Stimulated activated CD4-positive, alpha-beta T cell treated with anti-CD3 and anti-CD28 coated beads, Interleukin-4, amount 100 ng/mL, for 4 hours (primary cell): ENCODE results near the gene CCDC134.

ENCODE experiments used
- DNase-seq, 2 experiments: peaks; one replicate each; pipeline ENCODE4 v3.0.0-alpha.2; 2020

Gene CCDC134

DNA sequence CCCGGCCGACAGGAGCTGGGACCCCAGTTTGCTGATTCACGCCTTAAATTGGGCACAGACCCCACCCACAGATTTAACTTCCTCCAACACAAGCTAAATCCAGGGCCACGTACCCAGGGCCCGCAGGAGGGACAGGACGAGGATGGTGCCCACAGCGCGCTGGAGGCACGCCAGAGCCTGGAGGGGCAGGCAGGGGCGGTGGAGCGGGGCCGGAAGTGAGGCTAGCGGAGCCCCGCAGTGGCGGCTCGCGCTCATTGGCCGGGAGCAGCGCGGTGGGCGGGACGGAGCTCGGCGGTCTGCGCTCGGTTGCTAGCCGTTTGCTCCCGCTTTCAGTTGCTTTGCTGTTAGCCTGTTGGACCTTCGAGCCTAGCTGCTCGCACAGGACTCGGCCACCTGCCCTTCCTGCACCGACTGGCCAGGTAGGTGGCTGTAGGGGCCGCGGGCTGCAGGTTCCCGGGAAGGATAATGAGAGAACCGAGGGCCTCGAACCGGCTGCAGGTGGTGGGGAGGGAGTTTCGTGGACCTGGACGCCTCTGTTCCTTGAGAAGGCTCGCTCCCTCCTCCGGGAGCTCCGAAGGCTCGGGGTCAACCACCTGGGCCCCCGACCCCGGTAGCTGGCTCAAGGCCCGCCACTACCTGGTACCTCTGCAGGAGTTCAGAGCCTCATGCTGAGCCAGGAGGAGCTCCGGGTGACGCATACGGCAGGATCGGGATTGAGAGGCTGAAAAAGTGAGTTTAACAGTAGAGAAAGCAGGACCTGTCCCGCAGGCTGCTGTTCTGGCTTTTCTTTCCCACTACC, at the start of gene CCDC134:
CCDC134 (plus strand) TSS at position 332 of the 799 bp plus-strand sequence. CDS start 8,212 bp downstream, outside the sequence.
- peak; percentile 86 to 91 for DNase-seq

DNA sequence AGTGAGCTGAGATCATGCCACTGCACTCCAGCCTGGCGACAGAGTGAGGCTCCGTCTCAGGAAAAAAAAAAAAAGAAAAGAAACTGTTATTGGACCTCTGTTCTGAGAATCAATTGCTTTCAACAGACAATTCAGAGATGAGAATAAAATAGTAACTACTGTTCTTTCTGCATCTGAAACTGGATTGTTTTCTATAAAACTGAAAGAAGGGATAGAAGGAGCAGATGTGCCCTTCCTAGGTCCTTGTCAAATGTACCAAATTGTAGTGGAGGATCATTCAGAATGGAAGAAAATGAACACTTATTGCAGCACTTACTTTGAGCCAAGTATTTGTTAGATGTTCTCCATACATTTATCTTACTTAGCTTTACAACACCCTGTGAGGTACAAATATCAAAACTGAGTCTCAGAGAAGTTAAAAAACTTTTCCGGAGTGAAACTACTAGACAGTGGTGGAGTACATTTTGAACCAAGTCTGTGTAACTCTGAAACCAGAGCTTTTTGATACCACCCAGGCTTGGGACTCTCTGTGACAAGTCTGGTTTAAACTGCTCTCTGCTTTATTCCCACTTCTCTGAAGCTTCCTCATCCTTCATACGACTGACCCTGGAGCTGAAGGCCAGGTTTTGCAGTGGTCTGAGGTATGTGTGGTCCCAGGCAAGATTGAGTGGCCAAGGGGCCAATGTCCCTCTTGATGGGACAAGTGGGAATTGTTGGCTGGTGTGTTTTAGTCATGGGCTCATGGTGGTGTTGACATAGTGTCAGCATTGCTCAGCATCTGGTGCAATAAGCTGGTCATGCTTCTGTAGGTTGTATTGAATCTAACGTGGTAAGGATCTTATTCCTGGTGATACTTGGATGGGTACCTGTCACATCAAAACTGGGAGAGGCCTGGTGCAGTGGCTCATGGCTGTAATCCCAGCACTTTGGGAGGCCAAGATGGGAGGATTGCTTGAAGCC, 48.2 kb upstream of the CCDC134 start:
- no peak for DNase-seq

DNA sequence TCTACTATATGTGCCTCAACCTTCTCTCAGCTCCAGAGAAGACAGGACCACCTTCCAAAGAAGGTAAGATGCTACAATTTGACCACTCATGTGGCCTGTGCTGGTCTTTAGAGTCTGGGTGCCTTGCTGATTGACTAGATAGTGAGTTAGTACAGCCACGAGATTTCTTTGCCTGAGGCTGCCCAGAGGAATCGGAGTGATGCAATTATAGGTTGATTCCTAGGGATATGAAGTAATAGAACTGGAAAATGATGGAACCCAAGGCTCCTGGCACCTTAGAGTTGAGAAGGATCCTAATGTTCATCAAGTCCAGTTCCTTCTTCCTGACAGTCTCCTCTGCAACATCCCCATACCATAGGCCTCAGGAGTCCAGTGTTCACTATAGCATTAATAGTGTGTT, 46.5 kb upstream of the CCDC134 start:
- DNase-seq: no peak

DNA sequence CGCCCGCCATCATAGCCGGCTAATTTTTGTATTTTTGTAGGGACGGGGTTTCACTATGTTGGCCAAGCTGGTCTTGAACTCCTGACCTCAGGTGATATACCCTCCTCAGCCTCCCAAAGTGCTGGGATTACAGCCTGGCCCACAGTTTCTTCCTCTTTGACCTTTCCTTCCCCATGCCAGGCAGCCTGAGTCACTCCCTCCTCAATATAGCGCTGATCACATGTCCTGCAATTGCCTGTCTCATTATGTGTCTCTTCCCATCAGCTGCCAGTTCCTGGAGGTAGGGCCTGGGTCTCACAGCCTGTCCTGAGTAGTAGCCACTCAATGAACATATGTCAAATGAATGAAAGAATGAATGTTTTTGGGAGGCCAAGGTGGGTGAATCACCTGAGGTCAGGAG, 43.0 kb upstream of the CCDC134 start:
- no peak for DNase-seq

DNA sequence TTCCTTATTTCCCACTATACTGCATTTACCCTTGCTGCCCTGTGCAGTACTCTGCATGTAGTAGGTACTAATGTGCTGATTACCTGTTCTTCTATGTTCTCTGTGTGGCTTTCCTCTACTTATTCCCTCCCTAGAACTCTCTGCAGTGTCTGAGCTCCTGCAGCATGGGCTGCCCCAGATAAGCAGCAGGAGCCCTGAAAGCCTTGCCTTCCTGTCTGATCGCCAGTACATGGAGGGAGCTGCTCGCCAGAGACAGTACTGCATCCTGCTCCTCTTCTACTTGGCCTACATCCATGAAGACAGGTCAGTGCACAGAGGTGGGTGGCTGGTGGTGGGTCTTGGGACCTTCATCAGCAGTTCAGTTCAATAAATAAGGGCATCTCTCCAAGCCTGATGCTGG, 42.2 kb upstream of the CCDC134 start:
- DNase-seq: no peak

DNA sequence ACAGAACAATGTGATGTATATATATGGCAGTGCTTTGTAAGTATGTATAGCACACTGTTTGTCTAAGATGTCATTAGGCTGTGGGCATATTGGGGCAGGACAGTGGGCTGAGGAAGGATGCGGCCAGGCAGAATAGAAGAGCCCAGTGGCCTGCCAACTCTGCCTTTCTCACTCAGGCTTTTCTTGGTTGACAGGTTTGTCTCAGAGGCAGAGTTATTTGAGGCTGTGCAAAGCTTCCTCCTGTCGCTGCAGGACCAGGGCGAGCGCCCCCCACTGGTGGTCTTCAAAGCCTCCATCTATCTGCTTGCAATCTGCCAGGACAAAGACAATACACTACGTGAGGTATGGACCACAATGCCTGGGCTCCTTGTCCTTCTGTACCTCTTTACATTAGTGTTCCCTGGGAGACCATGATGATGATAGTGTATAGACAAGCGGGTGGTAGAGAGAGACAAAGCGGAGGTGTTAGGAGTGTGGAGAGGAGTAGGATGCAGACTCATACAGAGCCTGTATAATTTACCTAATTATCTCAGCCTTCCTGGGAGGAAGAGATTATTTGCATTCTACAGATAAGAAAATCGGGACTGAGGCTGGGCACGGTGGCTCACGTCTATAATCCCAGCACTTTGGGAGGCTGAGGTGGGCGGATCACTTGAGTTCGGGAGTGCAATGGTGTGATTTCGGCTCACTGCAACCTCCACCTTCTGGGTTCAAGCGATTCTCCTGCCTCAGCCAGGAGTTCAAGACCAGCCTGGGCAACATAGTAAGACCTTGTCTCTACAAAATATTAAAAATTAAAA, 37.3 kb upstream of the CCDC134 start:
- no peak for DNase-seq

DNA sequence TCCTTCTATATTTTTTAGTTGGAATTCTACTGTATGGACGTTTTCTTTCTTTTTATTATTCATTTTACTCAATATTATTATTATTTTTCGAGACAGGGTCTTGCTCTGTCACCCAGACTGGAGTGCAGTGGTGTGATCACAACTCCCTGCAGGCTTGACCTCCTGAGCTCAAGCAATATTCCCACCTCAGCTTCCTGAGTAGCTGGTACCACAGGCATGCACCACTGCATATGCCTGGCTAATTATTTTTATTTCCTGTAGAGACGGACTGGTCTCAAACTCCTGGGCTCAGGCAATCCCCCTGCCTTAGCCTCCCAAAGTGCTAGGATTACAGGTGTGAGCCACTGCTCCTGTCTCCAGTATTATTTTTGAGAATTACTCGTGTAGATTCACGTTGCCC, 34.0 kb upstream of the CCDC134 start:
- DNase-seq: no peak

DNA sequence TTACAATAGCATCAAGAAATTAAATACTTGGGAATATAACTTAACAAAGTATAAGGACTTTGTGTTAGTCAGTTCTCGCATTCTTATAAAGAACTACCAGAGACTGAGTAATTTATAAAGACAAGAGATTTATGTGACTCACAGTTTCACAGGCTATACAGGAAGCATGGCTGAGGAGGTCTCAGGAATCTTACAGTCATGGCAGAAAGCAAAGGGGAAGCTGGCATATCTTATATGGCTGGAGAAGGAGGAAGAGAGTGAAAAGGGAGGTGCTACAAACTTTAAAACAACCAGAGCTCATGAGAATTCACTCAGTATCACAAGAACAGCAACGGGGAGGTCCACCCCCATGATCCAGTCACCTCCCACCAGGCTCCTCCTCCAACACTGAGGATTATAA, 32.0 kb upstream of the CCDC134 start:
- DNase-seq: no peak

DNA sequence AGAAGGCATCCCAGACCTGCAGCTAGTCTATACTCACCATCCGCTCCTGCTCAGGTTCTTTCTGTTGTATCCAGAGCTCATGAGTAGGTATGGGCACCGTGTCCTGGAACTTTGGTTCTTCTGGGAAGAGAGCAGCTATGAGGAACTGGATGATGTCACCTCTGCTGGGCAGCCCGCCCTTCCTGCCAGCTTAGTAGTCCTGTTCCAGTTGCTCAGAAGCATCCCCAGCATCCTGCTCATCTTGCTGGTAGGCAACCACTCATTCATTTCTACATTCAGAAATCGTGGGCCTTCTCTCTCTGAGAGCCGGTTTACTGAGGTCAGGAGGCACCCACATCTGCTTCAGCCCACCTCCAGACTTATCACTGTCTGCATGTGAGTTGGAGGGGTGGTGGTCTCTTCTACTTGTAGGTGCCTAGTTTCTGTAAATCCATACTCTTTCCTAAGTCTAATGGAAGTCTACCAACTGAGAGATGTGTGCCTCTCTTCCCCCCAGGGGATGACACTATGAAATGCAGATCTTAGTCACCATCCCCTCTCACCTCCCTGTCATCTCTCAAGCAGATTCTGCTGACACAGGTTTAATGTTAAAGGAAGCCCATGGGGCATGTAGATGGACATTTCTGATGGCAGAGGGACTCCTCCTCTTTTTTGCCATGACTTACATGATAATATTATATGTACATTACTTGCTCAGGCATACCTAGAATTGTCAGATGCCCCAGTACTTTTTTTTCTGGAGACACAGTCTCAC, 29.6 kb upstream of the CCDC134 start:
- DNase-seq: no peak

DNA sequence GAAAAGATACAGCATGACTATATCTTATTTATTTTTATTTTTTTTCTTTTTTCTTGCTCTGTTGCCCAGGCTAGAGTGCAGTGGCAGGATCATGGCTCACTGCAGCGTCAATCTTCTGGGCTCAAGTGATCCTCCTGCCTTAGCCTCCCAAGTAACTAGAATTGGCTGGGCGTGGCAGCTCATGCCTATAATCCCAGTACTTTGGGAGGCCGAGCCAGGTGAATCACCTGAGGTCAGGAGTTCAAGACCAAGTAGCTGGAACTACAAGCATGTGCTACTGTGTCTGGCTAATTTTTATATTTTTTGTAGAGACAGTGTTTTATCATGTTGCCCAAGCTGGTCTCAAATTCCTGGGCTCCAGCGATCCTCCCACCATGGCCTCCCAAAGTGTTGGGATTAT, 28.3 kb upstream of the CCDC134 start:
- no peak for DNase-seq

DNA sequence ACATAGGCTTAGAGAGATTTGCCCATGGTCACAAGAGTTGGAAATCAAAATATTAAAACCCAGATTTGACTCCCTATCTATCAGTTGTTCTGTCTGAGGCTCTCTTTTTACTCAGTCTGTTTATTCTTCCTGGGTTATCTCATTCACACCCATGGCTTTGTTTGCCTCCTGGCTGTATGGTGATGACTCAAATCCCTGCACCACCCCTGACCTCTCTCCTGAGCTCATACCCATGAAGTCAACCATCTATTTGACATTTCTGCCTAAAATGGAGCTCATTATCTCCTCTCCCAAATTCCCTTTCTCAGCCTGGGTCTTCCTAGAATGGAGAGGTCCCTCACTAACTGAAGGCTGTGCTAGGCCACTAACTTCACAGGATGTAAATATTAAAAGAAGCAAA, 27.8 kb upstream of the CCDC134 start:
- no peak for DNase-seq

DNA sequence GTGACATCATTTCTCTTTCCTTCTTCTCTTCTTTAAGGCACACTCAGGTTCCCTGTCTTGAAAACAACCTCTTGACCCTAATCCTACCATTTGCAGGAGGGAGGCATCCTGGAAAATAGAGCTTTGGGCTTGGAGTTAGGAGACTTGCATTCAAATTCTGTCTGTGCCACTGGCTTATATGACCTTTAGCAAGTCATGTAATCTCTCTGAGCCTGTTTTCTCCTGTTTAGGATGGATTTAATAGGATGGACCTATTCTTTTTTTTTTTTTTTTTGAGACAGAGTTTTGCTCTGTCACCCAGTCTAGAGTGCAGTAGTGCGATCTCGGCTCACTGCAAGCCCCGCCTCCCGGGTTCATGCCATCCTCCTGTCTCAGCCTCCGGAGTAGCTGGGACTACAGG, 25.1 kb upstream of the CCDC134 start:
- DNase-seq: no peak

DNA sequence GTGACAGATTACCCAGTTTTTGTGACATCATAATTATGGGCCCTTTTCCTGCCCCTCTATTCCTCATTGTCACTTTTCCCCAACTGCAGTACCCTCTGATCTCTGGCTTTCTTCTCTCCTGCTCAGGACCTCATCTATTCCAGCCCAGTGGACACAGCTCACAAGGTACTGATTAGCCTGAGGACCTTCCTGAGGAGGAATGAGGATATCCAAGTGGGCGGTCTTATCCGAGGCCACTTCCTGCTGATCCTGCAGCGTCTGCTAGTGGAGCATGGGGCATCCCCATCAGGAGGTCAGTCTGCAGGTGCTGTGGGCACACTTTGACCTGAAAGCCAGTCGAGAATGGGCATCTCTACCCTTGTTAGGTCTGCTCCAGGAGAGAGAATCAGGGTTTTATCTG, 24.5 kb upstream of the CCDC134 start:
- no peak for DNase-seq

DNA sequence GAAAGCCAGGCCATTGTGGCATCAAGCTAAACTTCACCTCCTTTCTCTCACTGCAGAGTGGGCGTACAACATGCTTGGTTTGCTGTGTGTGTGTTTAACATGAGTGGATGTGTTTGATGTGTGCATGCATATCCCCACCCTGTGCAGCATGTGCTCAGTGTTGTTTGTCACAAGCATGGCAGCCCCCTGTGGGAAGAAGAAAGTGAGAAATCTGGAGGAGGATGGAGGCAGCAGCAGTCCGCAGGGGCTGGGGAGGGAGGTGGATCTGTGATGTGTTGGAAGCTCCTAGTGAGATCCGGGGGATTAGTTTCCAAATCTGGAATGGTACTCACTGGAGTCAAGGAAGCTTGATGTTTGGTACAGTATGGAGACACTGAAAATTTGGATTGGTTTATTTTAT, 24.1 kb upstream of the CCDC134 start:
- DNase-seq: no peak

DNA sequence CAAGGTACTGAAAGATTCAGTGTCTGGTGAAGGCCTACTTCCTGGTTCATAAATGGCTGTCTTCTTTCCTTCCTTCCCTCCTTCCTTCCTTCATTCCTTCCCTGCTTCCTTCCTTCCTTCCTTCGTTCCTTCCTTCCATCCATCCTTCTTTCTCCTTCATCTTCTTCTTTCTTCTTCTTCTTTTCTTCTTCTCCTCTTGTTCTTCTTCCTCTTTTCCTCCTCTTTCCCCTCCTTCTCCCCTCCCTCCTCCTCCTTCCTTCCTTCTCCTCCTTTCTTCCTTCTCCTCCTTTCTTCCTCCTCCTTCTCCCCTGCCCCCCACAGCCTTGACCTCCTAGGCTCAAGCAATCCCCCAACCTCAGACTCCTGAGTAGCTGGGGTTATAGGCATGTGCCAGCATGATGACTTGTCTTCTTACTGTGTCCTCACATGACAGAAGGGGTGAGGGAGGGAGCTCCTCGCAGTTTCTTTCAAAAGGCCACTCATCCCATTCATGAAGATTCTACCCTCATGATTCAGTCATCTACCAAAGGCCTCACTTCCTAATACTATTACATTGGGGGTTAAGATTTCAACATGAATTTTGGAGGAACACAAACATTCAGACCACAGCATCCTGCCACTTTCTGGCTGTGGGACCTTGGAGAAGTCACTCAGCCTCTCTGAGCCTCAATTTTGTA, 22.6 kb upstream of the CCDC134 start:
- DNase-seq: no peak

DNA sequence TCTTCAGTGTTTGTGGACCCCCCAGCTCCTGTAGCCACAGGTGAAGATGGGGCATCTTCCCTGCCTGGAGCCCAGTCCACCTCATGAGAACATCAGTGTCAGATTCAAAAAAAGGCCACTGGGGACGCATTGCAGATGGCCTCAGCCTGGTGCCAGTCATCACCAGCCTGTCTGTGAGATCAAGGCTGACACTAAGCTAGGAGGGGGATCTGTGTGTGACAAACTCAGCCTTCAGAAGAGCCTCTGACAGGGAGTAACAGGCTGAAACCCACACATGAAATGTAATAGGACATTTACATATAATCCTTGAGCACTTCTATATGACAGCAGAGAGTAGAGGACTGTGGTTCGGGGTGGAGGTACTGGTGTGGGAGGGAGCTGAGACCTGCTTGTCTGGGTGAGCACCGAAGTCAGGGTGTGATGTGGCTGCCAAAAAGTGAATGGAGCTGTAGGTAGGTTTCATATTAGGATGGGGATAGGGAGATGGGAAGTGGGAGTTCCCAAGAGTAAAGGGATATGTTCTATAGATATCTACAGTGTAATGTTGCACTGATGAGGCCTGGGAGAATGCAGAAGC, 20.5 kb upstream of the CCDC134 start:
- DNase-seq: no peak

DNA sequence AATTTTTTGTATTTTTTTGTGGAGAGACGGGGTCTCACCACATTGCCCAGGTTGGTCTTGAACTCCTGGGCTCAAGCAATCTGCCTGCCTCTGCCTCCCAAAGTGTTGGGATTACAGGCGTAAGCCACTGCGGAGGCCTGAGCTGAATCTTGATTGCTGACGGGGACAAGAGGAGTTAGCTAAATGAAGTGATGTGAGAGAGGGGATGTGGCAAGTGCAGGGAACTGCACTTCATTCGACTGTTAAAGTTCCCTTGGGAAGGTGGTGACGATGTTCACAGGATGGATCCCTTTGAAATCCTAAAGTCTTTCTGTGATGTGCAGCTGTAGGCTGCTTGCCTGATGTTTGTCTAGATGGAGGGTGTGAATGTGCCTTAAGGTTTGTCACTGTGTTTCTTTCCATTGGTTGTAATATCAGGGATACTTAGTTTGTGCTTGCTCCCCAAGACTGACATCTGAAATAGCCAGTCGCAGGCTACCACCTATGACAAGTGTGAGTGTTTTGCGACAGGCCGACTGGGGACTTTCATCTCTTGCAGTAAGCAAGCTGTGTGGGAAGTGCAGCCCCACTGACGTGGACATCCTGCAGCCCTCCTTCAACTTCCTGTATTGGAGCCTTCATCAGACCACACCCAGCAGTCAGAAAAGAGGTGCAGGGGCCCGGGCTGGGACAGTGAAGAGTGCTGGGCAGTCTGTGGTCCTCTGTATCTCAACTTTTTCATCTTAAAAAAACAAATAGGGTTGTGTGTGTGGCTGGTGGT, 19.6 kb upstream of the CCDC134 start:
- peak; percentile 66 to 83 for DNase-seq

DNA sequence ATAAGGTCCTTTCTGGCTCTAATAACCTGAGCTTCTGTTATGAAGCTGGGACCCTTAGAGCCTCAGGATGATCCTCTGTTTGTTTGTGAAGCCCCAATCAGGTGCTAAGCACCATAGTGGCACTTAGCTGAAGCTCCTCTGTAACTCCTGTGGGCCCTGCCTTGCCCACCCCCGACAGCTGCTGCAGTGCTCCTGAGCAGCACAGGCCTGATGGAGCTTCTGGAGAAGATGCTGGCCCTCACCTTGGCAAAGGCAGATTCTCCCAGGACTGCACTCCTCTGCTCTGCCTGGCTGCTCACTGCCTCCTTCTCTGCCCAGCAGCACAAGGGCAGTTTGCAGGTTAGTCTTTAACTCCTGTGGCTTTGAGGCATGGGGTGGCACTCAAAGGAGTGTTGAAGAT, 19.0 kb upstream of the CCDC134 start:
- DNase-seq: no peak

DNA sequence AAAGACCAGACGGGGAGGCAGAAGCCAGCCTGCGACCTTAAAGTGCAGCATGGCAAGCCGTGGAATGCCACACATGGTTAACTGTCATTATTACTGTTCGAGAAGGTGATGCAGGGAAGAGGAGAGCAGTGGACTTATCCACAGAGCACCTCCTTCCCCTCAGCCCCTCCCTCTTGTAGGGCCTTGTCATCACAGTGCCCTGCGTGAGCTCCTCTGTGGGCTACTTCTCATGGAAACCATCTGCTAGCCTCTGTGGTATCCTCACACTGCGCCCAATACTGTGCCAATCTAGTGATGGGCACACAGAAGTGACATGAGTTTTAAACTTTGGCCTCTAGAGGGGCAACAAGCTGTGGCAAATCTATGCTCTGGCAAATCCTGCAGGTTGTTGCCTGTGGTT, 18.2 kb upstream of the CCDC134 start:
- no peak for DNase-seq

DNA sequence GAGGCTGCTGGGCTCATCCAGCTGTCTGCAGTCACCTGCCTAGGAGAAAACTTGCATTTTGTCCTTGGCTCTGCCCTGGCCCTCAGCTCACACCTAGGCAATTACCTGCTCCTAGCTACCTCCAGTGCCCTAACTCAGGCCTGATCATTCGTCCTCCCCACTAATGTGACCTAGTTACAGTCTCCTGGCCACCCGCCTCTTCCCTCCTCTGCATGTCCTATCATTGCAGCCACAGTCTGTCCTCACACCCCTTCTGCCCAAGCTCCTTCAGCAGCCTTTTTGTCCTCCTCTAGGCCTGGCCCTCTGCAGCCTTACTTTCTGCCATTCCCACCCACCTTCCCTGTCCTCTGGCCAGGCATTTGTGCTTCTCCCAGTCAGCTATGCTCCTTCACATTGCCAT, 17.7 kb upstream of the CCDC134 start:
- DNase-seq: no peak

DNA sequence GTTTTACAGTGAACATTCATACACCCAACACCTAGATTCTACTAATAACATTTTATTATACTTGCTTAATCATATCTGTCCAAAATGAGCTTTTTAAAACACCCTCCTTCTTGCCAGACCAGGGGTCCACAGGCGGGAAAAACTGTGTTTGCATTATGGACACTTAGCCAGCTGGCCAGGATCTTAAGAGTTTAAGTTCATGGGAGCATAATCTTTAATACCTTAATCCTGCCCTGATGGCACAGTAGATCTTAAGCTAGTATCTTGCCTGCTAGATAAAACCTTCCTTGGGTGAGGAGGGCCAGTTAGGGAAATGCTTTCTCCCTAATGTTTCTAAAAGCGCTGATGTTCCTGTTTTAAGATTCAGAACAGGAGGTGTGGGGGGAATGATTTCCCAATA, 13.1 kb upstream of the CCDC134 start:
- DNase-seq: no peak
